K562 (cell line): Measurements from ENCODE around the gene ADPGK. TPM values are rescaled to one million over a fixed set of nuclear protein-coding genes. Genes with fewer than 3 reads are reported as not detected.

ENCODE experiments used
- polyA plus RNA-seq, 8 experiments: library from polyadenylated mRNA; depleted of rRNA in 4 of 8; stranded (reverse) in 5 of 8; unstranded in 3 of 8; fragments of >200 nt; fragmentation: Nextera tagmentation in 2 of 8; fragmentation: Illumina TruSeq in 1 of 8; extraction: Ambion mirVana in 2 of 8; extraction: Trizol in 1 of 8; gene quantifications; 2 replicates each; pipeline versions ENCODE4 v1.2.1 to v1.2.3, GENCODE V29; 2011 to 2014; ENCODE audit warnings: inconsistent platforms in 1 of 8, missing spikeins in 1 of 8
- total RNA-seq, 7 experiments: library from RNA; depleted of rRNA in 6 of 7; stranded (reverse); fragments of >200 nt in 6 of 7; fragmentation: Illumina TruSeq in 2 of 7; extraction: Trizol in 2 of 7; gene quantifications; 2 replicates each; pipeline versions ENCODE4 v1.2.1 to v1.2.3, GENCODE V29; 2011 to 2021; ENCODE audit warnings: low replicate concordance in 1 of 7

The ADPGK gene
- total and polyA plus RNA-seq, 9 of the 15 experiments (the other 6 are each of a cell fraction or from before 2014, with no cell fraction given) = 13.4 to 97.4 (median 48.5) TPM

Other genes starting within 250 kb of the ADPGK start
- not detected in 2 replicates for gene GOLGA6B, start 129.1 kb downstream of the ADPGK start, total RNA-seq (2014; rRNA removed)
- gene GOLGA6B, start 129.1 kb downstream of the ADPGK start, total RNA-seq (2014; rRNA removed; fragmentation: Illumina TruSeq; extraction: Trizol) = not detected in 2 replicates
- gene GOLGA6B, start 129.1 kb downstream of the ADPGK start, total RNA-seq (2015; rRNA removed; fragmentation: Illumina TruSeq; extraction: Trizol) = not detected in 2 replicates
- gene GOLGA6B, start 129.1 kb downstream of the ADPGK start, total RNA-seq (2021) = not detected in 2 replicates
- not detected in 2 replicates for gene GOLGA6B, start 129.1 kb downstream of the ADPGK start, polyA plus RNA-seq (2011; rRNA removed)
- not detected in 2 replicates for gene GOLGA6B, start 129.1 kb downstream of the ADPGK start, polyA plus RNA-seq (2014; fragmentation: Illumina TruSeq; extraction: Trizol)
- not detected for gene GOLGA6B, start 129.1 kb downstream of the ADPGK start, polyA plus RNA-seq (2014; fragmentation: Nextera tagmentation; extraction: Ambion mirVana)
- not detected in 2 replicates for gene GOLGA6B, start 129.1 kb downstream of the ADPGK start, polyA plus RNA-seq (2014; rRNA removed)
- gene HIGD2B, start 97.6 kb downstream of the ADPGK start, total RNA-seq (2014; rRNA removed) = 0.14 and 0.41 TPM in 2 replicates
- gene HIGD2B, start 97.6 kb downstream of the ADPGK start, total RNA-seq (2014; rRNA removed; fragmentation: Illumina TruSeq; extraction: Trizol) = not detected in 2 replicates
- gene HIGD2B, start 97.6 kb downstream of the ADPGK start, total RNA-seq (2015; rRNA removed; fragmentation: Illumina TruSeq; extraction: Trizol) = 0.18 TPM in 1 of 2 replicates, not detected in the other
- 0.22 TPM in 1 of 2 replicates, not detected in the other for gene HIGD2B, start 97.6 kb downstream of the ADPGK start, total RNA-seq (2021)
- not detected in 2 replicates for gene HIGD2B, start 97.6 kb downstream of the ADPGK start, polyA plus RNA-seq (2011; rRNA removed)
- not detected in 2 replicates for gene HIGD2B, start 97.6 kb downstream of the ADPGK start, polyA plus RNA-seq (2014; fragmentation: Illumina TruSeq; extraction: Trizol)
- gene HIGD2B, start 97.6 kb downstream of the ADPGK start, polyA plus RNA-seq (2014; fragmentation: Nextera tagmentation; extraction: Ambion mirVana) = under 1 TPM in 1 of 2 experiments, not detected in 1; 0.04 TPM
- not detected in 2 replicates for gene HIGD2B, start 97.6 kb downstream of the ADPGK start, polyA plus RNA-seq (2014; rRNA removed)
- 33.7 and 36.4 TPM in 2 replicates for gene BBS4, start 97.6 kb downstream of the ADPGK start, total RNA-seq (2014; rRNA removed)
- gene BBS4, start 97.6 kb downstream of the ADPGK start, total RNA-seq (2014; rRNA removed; fragmentation: Illumina TruSeq; extraction: Trizol) = 33.2 and 38.2 TPM in 2 replicates
- gene BBS4, start 97.6 kb downstream of the ADPGK start, total RNA-seq (2015; rRNA removed; fragmentation: Illumina TruSeq; extraction: Trizol) = 22.8 and 25.1 TPM in 2 replicates
- 26.2 and 29.0 TPM in 2 replicates for gene BBS4, start 97.6 kb downstream of the ADPGK start, total RNA-seq (2021)
- gene BBS4, start 97.6 kb downstream of the ADPGK start, polyA plus RNA-seq (2011; rRNA removed) = 58.5 and 72.0 TPM in 2 replicates
- 38.8 and 50.0 TPM in 2 replicates for gene BBS4, start 97.6 kb downstream of the ADPGK start, polyA plus RNA-seq (2014; fragmentation: Illumina TruSeq; extraction: Trizol)
- 10 to 100 TPM; 61.3 to 80.7 TPM for gene BBS4, start 97.6 kb downstream of the ADPGK start, polyA plus RNA-seq (2014; fragmentation: Nextera tagmentation; extraction: Ambion mirVana)
- 34.3 and 38.9 TPM in 2 replicates for gene BBS4, start 97.6 kb downstream of the ADPGK start, polyA plus RNA-seq (2014; rRNA removed)